Islet precursor cell (in vitro differentiated cells): Measurements from ENCODE around the gene ATP1A1.

Source experiments
- DNase-seq: peaks from one replicate; pipeline ENCODE4 v3.0.0-alpha.2; 2018

Gene ATP1A1

DNA sequence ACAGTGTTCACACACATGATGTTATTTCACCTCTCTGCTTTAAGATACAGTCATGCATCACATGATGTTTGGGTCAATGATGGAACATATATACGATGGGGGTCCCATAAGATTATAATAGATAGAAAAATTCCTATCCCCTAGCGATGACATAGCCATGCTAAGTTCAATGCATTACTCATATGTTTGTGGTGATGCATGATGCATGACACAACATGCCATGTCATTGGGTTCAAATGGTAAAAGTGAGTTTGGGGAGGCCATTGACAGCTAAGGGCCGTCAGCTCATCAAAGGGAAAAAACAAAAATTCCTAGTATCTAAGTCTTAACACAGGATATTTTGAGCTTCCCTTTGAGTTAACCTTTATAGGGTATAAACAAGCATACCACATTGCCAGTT, 73.6 kb downstream of the ATP1A1 start:
- DNase-seq = no peak

DNA sequence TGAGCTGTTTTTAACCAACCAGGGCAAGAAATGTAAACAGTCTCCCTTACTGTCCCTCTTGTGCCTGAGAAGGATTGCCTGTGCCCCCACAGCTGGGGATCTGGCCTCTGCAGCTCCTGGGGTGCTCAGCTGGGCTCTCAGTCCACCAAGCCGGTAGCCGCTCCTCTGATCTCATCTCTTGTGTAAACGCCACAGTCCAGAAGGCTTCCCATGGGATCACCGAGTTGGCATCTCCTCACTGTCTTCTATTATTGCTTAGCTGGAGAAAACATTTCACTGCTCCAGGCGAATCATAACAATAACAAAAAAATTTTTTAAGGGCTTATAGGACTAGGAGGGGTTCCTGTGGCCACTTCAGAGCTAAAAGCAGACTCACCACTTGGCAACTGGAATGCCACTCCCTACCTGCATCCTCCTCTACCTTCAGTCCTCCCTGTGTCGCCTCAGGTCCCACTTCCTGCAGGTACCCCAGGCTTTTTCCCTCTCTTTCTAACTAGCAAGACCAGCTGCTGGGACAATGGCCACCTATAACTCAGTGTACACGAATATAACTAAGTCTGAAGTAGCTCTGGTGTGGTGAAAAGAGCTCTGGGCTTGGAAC, 75.8 kb downstream of the ATP1A1 start:
- DNase-seq = no peak

DNA sequence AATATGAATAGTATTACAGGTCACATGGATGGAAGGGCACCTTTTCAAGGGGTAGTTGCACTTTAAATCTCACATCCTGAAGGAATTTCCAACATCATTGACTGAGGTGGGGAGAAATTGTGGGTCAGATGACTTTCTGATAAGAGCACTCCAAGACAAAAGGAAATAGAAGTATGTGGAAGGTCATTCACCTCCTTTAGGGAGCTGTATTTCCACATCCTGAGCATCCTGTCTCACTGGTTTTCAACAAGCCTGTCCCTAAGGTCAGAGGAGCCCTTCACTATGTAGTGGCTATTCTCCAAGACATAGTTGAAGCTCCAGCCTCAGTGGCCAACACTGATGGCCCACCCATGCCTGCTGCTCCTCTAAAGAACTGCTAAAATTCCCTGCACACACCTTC, 76.5 kb downstream of the ATP1A1 start:
- no peak for DNase-seq

DNA sequence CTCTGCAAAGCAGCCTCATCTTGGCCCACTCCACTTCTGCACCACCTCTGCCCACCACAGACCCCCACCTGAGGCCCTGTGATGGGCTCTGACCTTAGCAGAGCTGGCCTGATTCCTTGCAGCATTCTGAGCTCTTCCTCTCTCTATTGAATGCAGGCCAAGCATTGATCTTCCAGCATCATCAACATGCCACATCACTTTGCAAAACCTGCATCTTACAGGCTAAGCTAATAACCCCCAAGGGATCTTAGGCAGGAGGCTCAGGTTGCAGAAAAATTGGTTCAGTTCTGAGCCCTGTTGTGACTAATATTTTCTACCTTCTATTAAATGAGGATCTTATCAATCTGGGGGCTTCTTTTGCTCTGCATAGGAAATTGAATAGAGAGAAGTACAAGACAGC, 78.7 kb downstream of the ATP1A1 start:
- no peak for DNase-seq

DNA sequence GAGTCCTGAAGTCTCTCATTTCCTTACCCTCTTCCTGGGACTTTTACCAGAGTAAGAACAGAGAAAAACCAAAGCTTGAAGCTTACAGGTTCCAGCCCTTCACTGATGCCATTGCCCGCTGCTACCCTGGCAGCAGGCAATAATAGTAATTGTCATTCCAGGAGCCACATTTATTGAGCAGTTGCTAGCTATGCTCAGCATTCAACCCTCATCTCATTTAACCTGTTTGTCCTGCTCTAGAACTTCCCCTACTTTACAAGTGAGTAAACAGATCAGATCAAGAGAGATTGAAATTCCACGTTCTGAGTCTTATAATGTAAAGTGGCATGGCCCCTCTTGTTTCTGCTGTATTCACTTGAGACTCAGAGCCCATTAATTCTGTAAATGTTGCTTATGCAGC, 80.4 kb downstream of the ATP1A1 start:
- no peak for DNase-seq

DNA sequence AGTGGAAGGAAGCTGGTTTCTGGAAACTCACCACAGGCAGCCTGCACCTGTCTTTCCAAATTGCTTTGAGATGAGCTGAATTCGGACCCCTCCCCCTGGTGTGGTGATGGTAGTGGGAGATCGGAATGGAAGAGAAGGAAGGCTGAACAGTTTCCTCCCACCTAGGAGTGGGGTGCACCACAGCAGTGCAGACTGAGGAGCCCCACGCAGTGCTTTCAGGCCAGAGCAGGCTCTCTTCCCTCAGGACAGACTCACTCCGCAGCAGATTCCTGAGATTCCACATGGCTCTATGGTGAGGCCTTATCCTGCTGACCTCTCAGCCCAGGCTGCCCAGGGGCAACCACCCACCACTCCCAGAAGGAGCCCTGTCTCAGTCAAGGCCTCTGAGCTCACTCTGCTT, 80.9 kb downstream of the ATP1A1 start:
- peak; percentile 95 for DNase-seq
